Fibroblast of lung (primary cell): ENCODE measurements around the gene RAB30.

Experiments
- CTCF ChIP-seq, 2 donors: IDR thresholded peaks in 1 of 2; conservative IDR thresholded peaks in 1 of 2; 1 replicate in 1 of 2; 2 replicates in 1 of 2; pipeline ENCODE4 v1.5.1; 2011 to 2012; ENCODE audit warnings: low read length in 2 of 2, control low read depth in 1 of 2, inconsistent platforms in 1 of 2, low read depth in 1 of 2, mild to moderate bottlenecking in 1 of 2
- EZH2 ChIP-seq: IDR thresholded peaks from 2 replicates; pipeline ENCODE4 v1.5.1; 2012; ENCODE audit warnings: low read length, control low read depth, mild to moderate bottlenecking; ENCODE audit errors: missing control alignments

GRCh38 chr11:82967381-82967780 lies 104.3 kb downstream of the RAB30 start:
- no peak for TF ChIP-seq CTCF (conservative IDR thresholded peaks at IDR 0.05 in 1 of 2, IDR thresholded peaks at IDR 0.05 in 1 of 2; ENCODE audit: low read depth in 1 of 2, low read length in 2 of 2)
- no peak for TF ChIP-seq EZH2
